ENCODE measurements around the gene RPS6KB1.
A peak's percentile ranks its signal among the peaks of the same experiment; 100 is the strongest.
"Not testable (repeated sequence)": the region's sequence is repeated elsewhere in the genome, so short reads cannot be mapped to it uniquely, and the experiment has no call there.

The RPS6KB1 gene

DNA sequence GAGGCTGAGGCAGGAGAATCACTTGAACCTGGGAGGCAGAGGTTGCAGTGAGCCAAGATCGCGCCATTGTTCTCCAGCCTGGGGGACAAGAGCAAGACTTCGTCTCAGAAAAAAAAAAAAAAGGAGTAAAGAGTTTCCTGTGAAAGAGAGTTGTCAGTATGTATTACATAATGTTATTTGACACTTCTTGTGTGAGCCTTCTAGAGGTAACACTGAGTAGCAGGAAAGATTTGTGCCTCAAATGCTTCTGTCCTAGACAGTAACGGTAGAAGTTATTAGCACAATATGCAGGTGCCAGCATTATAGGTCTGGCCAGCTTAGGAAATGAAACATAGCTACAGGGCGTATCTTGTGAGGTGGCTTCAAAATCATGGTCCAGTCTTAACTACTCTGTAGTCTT lies 6.2 kb downstream of the RPS6KB1 start:
- Histone ChIP-seq H3K27ac (ENCODE audit: insufficient read depth in 1 of 2, low read depth in 1 of 2, low read length in 2 of 2, poor library complexity in 1 of 2, severe bottlenecking in 2 of 2) (no peak overlapping the region), H3K4me1 (ENCODE audit: control extremely low read depth in 1 of 4, control insufficient read depth in 4 of 4, insufficient read depth in 4 of 4, low read length in 3 of 4) (peaks cover 2 to 8% (median 7%) of the 10 kb centered on the region in 4 experiments), H3K9me3 (ENCODE audit: control extremely low read depth in 1 of 5, control insufficient read depth in 4 of 5, insufficient read depth in 2 of 5, low read depth in 1 of 5, low read length in 4 of 5) (no peaks in the 10 kb centered on the region), H3K27me3 (replicated peaks in 2 of 5; ENCODE audit: control insufficient read depth in 4 of 5, insufficient read depth in 5 of 5, low read length in 4 of 5) (no peaks in the 10 kb centered on the region), H3K36me3 (ENCODE audit: control insufficient read depth in 4 of 4, insufficient read depth in 4 of 4, low read length in 3 of 4) (peaks cover 0 to 8% (median 3%) of the 10 kb centered on the region in 4 experiments), H3K4me3 (ENCODE audit: control insufficient read depth in 1 of 7, extremely low read depth in 1 of 7, insufficient read depth in 4 of 7, low read depth in 2 of 7, low read length in 6 of 7) (no peak overlapping the region)
- ChIA-PET CTCF (interaction anchor here (0.6 kb wide), 1 partner anchor 139 kb away, joined by 3 read pairs; no protein-coding TSS in a partner anchor), POLR2A (no interaction called here)
- DNase-seq, result no peak
- WGBS (ENCODE audit: insufficient coverage), result 92% methylated on average over 4 of the region's 5 CpGs

DNA sequence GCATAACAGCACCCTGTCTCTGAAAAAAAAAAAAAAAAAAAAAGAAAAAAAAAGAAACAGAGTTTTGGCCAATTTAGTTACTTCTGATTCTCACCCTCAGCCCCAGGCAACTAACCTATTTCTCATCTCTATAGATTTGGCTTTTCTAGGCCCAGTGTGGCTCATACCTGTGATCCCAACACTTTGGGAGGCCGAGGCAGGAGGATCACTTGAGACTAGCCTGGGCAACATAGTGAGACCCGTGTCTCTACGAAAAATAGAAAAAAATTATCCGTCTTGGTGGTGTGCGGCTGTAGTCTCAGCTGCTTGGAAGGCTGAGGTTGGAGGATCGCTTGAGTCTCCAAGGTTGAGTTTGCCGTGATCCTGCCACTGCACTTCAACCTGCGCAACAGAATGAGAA lies 8.7 kb downstream of the RPS6KB1 start:
- Histone ChIP-seq H3K36me3 (ENCODE audit: control insufficient read depth in 4 of 4, insufficient read depth in 4 of 4, low read length in 3 of 4) (peaks cover 2 to 8% (median 4%) of the 10 kb centered on the region in 4 experiments), H3K27me3 (replicated peaks in 2 of 5; ENCODE audit: control insufficient read depth in 4 of 5, insufficient read depth in 5 of 5, low read length in 4 of 5) (no peaks in the 10 kb centered on the region), H3K9me3 (ENCODE audit: control extremely low read depth in 1 of 5, control insufficient read depth in 4 of 5, insufficient read depth in 2 of 5, low read depth in 1 of 5, low read length in 4 of 5) (no peaks in the 10 kb centered on the region), H3K4me3 (ENCODE audit: control insufficient read depth in 1 of 7, extremely low read depth in 1 of 7, insufficient read depth in 4 of 7, low read depth in 2 of 7, low read length in 6 of 7) (no peak overlapping the region), H3K4me1 (ENCODE audit: control extremely low read depth in 1 of 4, control insufficient read depth in 4 of 4, insufficient read depth in 4 of 4, low read length in 3 of 4) (no peaks in the 10 kb centered on the region), H3K27ac (ENCODE audit: insufficient read depth in 1 of 2, low read depth in 1 of 2, low read length in 2 of 2, poor library complexity in 1 of 2, severe bottlenecking in 2 of 2) (no peak overlapping the region)
- 97% methylated on average over 7 of the region's 8 CpGs for WGBS (ENCODE audit: insufficient coverage)
- DNase-seq, result no peak
- ChIA-PET POLR2A (interaction anchor here (0.6 to 0.7 kb wide), 2 partner anchors 622 to 634 kb away, joined by 4 to 6 read pairs; no protein-coding TSS in a partner anchor), CTCF (interaction anchor here (1.1 kb wide), 1 partner anchor 13 kb away, joined by 3 read pairs; no protein-coding TSS in a partner anchor)

DNA sequence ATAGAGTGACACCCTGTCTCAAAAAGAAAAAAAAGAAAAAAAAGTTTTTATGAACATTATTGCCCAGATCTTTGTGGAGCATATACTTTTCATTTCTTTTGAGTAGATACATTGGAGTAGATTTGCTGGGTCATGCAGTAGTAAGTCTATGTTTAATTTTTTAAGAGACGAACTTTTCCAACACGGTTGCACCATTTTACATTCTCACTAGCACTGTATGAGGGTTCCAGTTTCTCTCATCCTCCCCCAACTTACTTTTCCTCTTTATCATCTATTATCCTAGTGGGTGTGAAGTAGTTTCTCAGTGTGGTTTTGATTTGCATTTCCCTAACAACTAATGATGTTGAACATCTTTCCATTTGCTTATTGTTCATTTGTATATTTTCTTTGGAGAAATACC lies 10.5 kb downstream of the RPS6KB1 start:
- DNase-seq, result no peak
- Histone ChIP-seq H3K4me3 (ENCODE audit: control insufficient read depth in 1 of 7, extremely low read depth in 1 of 7, insufficient read depth in 4 of 7, low read depth in 2 of 7, low read length in 6 of 7) (no peak overlapping the region), H3K36me3 (ENCODE audit: control insufficient read depth in 4 of 4, insufficient read depth in 4 of 4, low read length in 3 of 4) (peaks cover 0 to 8% (median 4%) of the 10 kb centered on the region in 4 experiments), H3K27me3 (replicated peaks in 2 of 5; ENCODE audit: control insufficient read depth in 4 of 5, insufficient read depth in 5 of 5, low read length in 4 of 5) (no peaks in the 10 kb centered on the region), H3K4me1 (ENCODE audit: control extremely low read depth in 1 of 4, control insufficient read depth in 4 of 4, insufficient read depth in 4 of 4, low read length in 3 of 4) (no peaks in the 10 kb centered on the region), H3K27ac (ENCODE audit: insufficient read depth in 1 of 2, low read depth in 1 of 2, low read length in 2 of 2, poor library complexity in 1 of 2, severe bottlenecking in 2 of 2) (no peak overlapping the region), H3K9me3 (ENCODE audit: control extremely low read depth in 1 of 5, control insufficient read depth in 4 of 5, insufficient read depth in 2 of 5, low read depth in 1 of 5, low read length in 4 of 5) (no peaks in the 10 kb centered on the region)
- WGBS (ENCODE audit: insufficient coverage), result no CpG with 5 or more reads among the region's 2 CpGs
- POLR2A ChIA-PET, result no interaction called here
- CTCF ChIA-PET, result interaction anchor here (1.5 kb wide), 1 partner anchor 11 kb away, joined by 7 read pairs; no protein-coding TSS in a partner anchor

- POLR2A ChIA-PET, result no interaction called here
- no CpG with 5 or more reads among the region's 3 CpGs for WGBS (ENCODE audit: insufficient coverage)
- CTCF ChIA-PET, result no interaction called here
Observed at GRCh38 chr17:59907467-59907866, 14.5 kb downstream of the RPS6KB1 start.

GRCh38 chr17:59914274-59914854 lies 21.4 kb downstream of the RPS6KB1 start:
- Histone ChIP-seq H3K4me3 (ENCODE audit: control insufficient read depth in 1 of 7, extremely low read depth in 1 of 7, insufficient read depth in 4 of 7, low read depth in 2 of 7, low read length in 6 of 7) (no peak overlapping the region), H3K4me1 (ENCODE audit: control extremely low read depth in 1 of 4, control insufficient read depth in 4 of 4, insufficient read depth in 4 of 4, low read length in 3 of 4) (no peaks in the 10 kb centered on the region), H3K9me3 (ENCODE audit: control extremely low read depth in 1 of 5, control insufficient read depth in 4 of 5, insufficient read depth in 2 of 5, low read depth in 1 of 5, low read length in 4 of 5) (no peaks in the 10 kb centered on the region), H3K27ac (ENCODE audit: insufficient read depth in 1 of 2, low read depth in 1 of 2, low read length in 2 of 2, poor library complexity in 1 of 2, severe bottlenecking in 2 of 2) (no peak overlapping the region), H3K36me3 (ENCODE audit: control insufficient read depth in 4 of 4, insufficient read depth in 4 of 4, low read length in 3 of 4) (peaks cover 11 to 50% (median 33%) of the 10 kb centered on the region in 4 experiments), H3K27me3 (replicated peaks in 2 of 5; ENCODE audit: control insufficient read depth in 4 of 5, insufficient read depth in 5 of 5, low read length in 4 of 5) (no peaks in the 10 kb centered on the region)
- WGBS (ENCODE audit: insufficient coverage), result 100% methylated on average over 1 of the region's 1 CpG
- DNase-seq, result peak; percentile 41 to 72 (median 67)
- ChIA-PET CTCF (interaction anchor here (0.6 to 2.3 kb wide), 14 partner anchors 10 to 228 kb away, joined by 3 to 9 read pairs (median 4); partner anchors contain the start of gene RPS6KB1), POLR2A (no interaction called here)

More at GRCh38 chr17:59907467-59907866, 14.5 kb downstream of the RPS6KB1 start:
- no peak for DNase-seq
- Histone ChIP-seq H3K27ac (ENCODE audit: insufficient read depth in 1 of 2, low read depth in 1 of 2, low read length in 2 of 2, poor library complexity in 1 of 2, severe bottlenecking in 2 of 2) (no peak overlapping the region), H3K4me1 (ENCODE audit: control extremely low read depth in 1 of 4, control insufficient read depth in 4 of 4, insufficient read depth in 4 of 4, low read length in 3 of 4) (no peaks in the 10 kb centered on the region), H3K27me3 (replicated peaks in 2 of 5; ENCODE audit: control insufficient read depth in 4 of 5, insufficient read depth in 5 of 5, low read length in 4 of 5) (no peaks in the 10 kb centered on the region), H3K36me3 (ENCODE audit: control insufficient read depth in 4 of 4, insufficient read depth in 4 of 4, low read length in 3 of 4) (peaks cover 2 to 15% (median 8%) of the 10 kb centered on the region in 4 experiments), H3K9me3 (ENCODE audit: control extremely low read depth in 1 of 5, control insufficient read depth in 4 of 5, insufficient read depth in 2 of 5, low read depth in 1 of 5, low read length in 4 of 5) (no peaks in the 10 kb centered on the region), H3K4me3 (ENCODE audit: control insufficient read depth in 1 of 7, extremely low read depth in 1 of 7, insufficient read depth in 4 of 7, low read depth in 2 of 7, low read length in 6 of 7) (no peak overlapping the region)

GRCh38 chr17:59916446-59916845 lies 23.5 kb downstream of the RPS6KB1 start:
- H3K9me3 ChIP-seq (ENCODE audit: control extremely low read depth in 1 of 5, control insufficient read depth in 4 of 5, insufficient read depth in 2 of 5, low read depth in 1 of 5, low read length in 4 of 5), result no peaks in the 10 kb centered on the region
- CTCF ChIA-PET, result interaction anchor here (1.3 kb wide), 1 partner anchor 11 kb away, joined by 3 read pairs; no protein-coding TSS in a partner anchor
- no peak overlapping the region for H3K4me3 ChIP-seq (ENCODE audit: control insufficient read depth in 1 of 7, extremely low read depth in 1 of 7, insufficient read depth in 4 of 7, low read depth in 2 of 7, low read length in 6 of 7)
- POLR2A ChIA-PET, result no interaction called here
- peaks cover 9 to 60% (median 39%) of the 10 kb centered on the region in 4 experiments for H3K36me3 ChIP-seq (ENCODE audit: control insufficient read depth in 4 of 4, insufficient read depth in 4 of 4, low read length in 3 of 4)
- no peaks in the 10 kb centered on the region for H3K4me1 ChIP-seq (ENCODE audit: control extremely low read depth in 1 of 4, control insufficient read depth in 4 of 4, insufficient read depth in 4 of 4, low read length in 3 of 4)
- H3K27me3 ChIP-seq (replicated peaks in 2 of 5; ENCODE audit: control insufficient read depth in 4 of 5, insufficient read depth in 5 of 5, low read length in 4 of 5), result no peaks in the 10 kb centered on the region
- no peak overlapping the region for H3K27ac ChIP-seq (ENCODE audit: insufficient read depth in 1 of 2, low read depth in 1 of 2, low read length in 2 of 2, poor library complexity in 1 of 2, severe bottlenecking in 2 of 2)
- DNase-seq, result no peak

DNA sequence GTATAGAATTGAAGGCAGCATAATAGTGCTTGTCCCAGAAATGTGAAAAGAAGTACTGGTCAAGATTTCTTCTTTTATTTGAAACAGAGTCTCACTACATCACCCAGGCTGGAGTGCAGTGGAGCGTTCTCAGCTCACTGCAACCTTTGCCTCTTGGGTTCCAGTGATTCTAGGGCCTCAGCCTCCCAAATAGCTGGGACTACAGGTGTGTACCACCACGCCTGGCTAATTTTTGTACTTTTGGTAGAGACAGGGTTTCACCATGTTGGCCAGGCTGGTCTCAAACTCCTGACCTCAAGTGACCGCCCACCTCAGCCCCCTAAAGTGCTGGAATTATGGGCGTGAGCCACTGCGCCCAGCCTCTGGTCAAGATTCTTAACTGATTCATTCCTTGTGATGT lies 27.7 kb downstream of the RPS6KB1 start:
- H3K9me3 ChIP-seq (ENCODE audit: control extremely low read depth in 1 of 5, control insufficient read depth in 4 of 5, insufficient read depth in 2 of 5, low read depth in 1 of 5, low read length in 4 of 5); POLR2A ChIA-PET; H3K27ac ChIP-seq (ENCODE audit: insufficient read depth in 1 of 2, low read depth in 1 of 2, low read length in 2 of 2, poor library complexity in 1 of 2, severe bottlenecking in 2 of 2); DNase-seq; H3K27me3 ChIP-seq (replicated peaks in 2 of 5; ENCODE audit: control insufficient read depth in 4 of 5, insufficient read depth in 5 of 5, low read length in 4 of 5); H3K4me1 ChIP-seq (ENCODE audit: control extremely low read depth in 1 of 4, control insufficient read depth in 4 of 4, insufficient read depth in 4 of 4, low read length in 3 of 4); H3K4me3 ChIP-seq (ENCODE audit: control insufficient read depth in 1 of 7, extremely low read depth in 1 of 7, insufficient read depth in 4 of 7, low read depth in 2 of 7, low read length in 6 of 7): not testable (repeated sequence)
- WGBS (ENCODE audit: insufficient coverage), result 100% methylated on average over 4 of the region's 5 CpGs
- CTCF ChIA-PET, result interaction anchor here (1.0 kb wide), 1 partner anchor 14 kb away, joined by 3 read pairs; no protein-coding TSS in a partner anchor
- peaks cover 3 to 54% (median 28%) of the 10 kb centered on the region in 4 experiments for H3K36me3 ChIP-seq (ENCODE audit: control insufficient read depth in 4 of 4, insufficient read depth in 4 of 4, low read length in 3 of 4)

All from common myeloid progenitor, CD34-positive (primary cell).